Tibial nerve (tissue), 4 donors: ENCODE data around the gene TMC7. TPM values are rescaled to one million over a fixed set of nuclear protein-coding genes. Genes with fewer than 3 reads are reported as not detected.
A peak's percentile ranks its signal among the peaks of the same experiment; 100 is the strongest.

ENCODE experiments used
- DNase-seq, 2 donors: peaks; one replicate each; pipeline ENCODE4 v3.0.0-alpha.2; 2019; ENCODE audit warnings: low spot score in 2 of 2
- H3K27ac ChIP-seq, 4 donors: fragments of 200-600 bp; sonication (generic) in 3 of 4; one replicate each; pipeline ENCODE4 v1.5.1; 2017 to 2019; ENCODE audit warnings: mild to moderate bottlenecking in 1 of 4
- H3K27me3 ChIP-seq, 2 donors: fragments of 200-600 bp; sonication (generic) in 1 of 2; one replicate each; pipeline versions ENCODE4 v1.5.1 to v1.6.0; 2017 to 2019
- H3K36me3 ChIP-seq, 3 donors: fragments of 200-600 bp; sonication (generic); one replicate each; pipeline ENCODE4 v1.5.1; 2018 to 2019
- H3K4me1 ChIP-seq, 4 donors: fragments of 200-600 bp; sonication (generic) in 3 of 4; one replicate each; pipeline ENCODE4 v1.5.1; 2017 to 2019
- H3K4me3 ChIP-seq, 4 donors: fragments of 200-600 bp; sonication (generic) in 3 of 4; one replicate each; pipeline ENCODE4 v1.5.1; 2017 to 2019; ENCODE audit warnings: mild to moderate bottlenecking in 1 of 4, moderate library complexity in 1 of 4
- H3K9me3 ChIP-seq, 4 donors: fragments of 200-600 bp; sonication (generic) in 3 of 4; one replicate each; pipeline ENCODE4 v1.5.1; 2017 to 2019
- CTCF ChIP-seq, 5 experiments: fragments of 200-600 bp in 3 of 5; fragments of 450-650 bp in 2 of 5; sonication (generic) in 3 of 5; IDR thresholded peaks; one replicate each; pipeline ENCODE4 v1.5.1; 2016 to 2019; ENCODE audit warnings: antibody characterized with exemption in 5 of 5, mild to moderate bottlenecking in 3 of 5, moderate library complexity in 2 of 5
- EP300 ChIP-seq, 2 donors: sonication (generic); formaldehyde crosslinking; IDR thresholded peaks; one replicate each; pipeline ENCODE4 v1.6.1; 2017; ENCODE audit warnings: antibody characterized with exemption in 2 of 2, mild to moderate bottlenecking in 1 of 2
- POLR2A ChIP-seq, 2 donors: fragments of 450-650 bp; IDR thresholded peaks; one replicate each; pipeline ENCODE4 v1.6.1; 2017; ENCODE audit warnings: antibody characterized with exemption in 2 of 2, mild to moderate bottlenecking in 2 of 2, moderate library complexity in 2 of 2
- WGBS, 2 donors: methylation state at CpG; one replicate each; pipeline ENCODE4 v1.1.5; 2018; 5-methylcytosine and 5-hydroxymethylcytosine counted together
- total RNA-seq, 4 donors: library from RNA; depleted of rRNA; stranded (reverse); fragments of >200 nt; gene quantifications; one replicate each; pipeline ENCODE4 v1.1.0, GENCODE V29; 2016

Gene TMC7
- 1 to 10 TPM; 3.3 to 8.1 (median 4.5) TPM for total RNA-seq

DNA sequence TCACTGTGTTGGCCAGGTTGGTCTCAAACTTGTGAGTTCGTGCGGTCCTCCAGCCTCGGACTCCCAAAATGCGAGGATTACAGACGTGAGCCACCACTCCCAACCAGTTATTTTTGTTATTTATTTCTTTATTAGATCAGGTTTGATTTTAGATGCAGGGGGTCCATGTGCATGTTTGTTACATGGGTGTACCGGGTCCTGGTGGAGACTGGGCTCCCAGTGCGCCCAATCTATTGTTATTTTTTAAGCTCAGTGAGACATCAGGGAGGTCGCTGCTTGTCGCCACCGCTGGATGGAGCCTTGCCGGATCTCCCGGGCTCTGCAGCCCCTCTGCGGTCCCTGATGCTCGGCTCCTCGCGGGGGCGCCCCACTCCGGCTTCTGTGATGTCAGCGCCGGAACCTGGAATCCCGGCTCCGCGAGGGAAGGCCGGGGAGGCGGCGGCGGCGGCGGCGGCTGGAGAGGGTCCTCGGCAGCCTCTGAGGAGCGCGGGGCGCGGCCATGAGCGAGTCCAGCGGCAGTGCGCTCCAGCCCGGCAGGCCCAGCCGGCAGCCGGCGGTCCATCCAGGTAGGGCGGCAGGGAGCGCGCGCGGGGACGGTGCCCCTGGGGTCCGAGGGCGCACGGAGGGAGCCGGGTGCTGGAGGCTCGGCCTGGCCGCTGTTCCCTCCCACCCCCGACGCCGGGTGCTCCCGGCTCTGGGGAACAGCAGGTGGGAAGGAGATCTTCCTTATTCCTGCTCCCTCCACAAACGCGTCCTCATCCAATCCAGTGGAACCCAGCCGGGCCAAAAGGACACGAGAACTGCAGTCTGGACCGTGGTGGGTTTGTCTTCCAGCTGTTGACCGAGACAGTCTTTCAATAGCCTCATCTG is at the start of gene TMC7:
TMC7 (plus strand) TSS at position 370 of the 870 bp plus-strand sequence; CDS start at position 500, 130 bp downstream.
- Histone ChIP-seq H3K4me3 (peak within 1 kb of the TSS; percentile 40 to 65 (median 56)), H3K4me1 (peaks cover 0 to 7% (median 2%) of the 10 kb centered on the region in 4 donors), H3K27ac (peak within 1 kb of the TSS; percentile 79 to 92 (median 84)), H3K36me3 (no peaks in the 10 kb centered on the region), H3K27me3 (peaks cover 0 to 8% of the 10 kb centered on the region in 2 donors), H3K9me3 (no peaks in the 10 kb centered on the region)
- 6 to 16% methylated on average over 32 to 58 of the region's 64 CpGs for WGBS, 2 donors
- TF ChIP-seq POLR2A (IDR thresholded peaks at IDR 0.05) (peak in 1 of 2 donors; percentile 13), EP300 (IDR thresholded peaks at IDR 0.05) (peak in 1 of 2 donors; percentile 43), CTCF (IDR thresholded peaks at IDR 0.05) (peak; percentile 49 to 84 (median 80))
- DNase-seq: peak; percentile 32 to 39

- H3K36me3 ChIP-seq: no peaks in the 10 kb centered on the region
- peaks cover 0 to 7% (median 6%) of the 10 kb centered on the region in 4 donors for H3K4me1 ChIP-seq
- WGBS, 2 donors: 81 to 83% methylated on average over 7 of the region's 7 CpGs
- DNase-seq: no peak
- no peak for TF ChIP-seq CTCF (IDR thresholded peaks at IDR 0.05)
- TF ChIP-seq POLR2A (IDR thresholded peaks at IDR 0.05): no peak
- TF ChIP-seq EP300 (IDR thresholded peaks at IDR 0.05): no peak
- H3K27me3 ChIP-seq: no peaks in the 10 kb centered on the region
- no peaks in the 10 kb centered on the region for H3K9me3 ChIP-seq
- H3K27ac ChIP-seq: no peak overlapping the region
- H3K4me3 ChIP-seq: no peak overlapping the region
These were observed 46.9 kb upstream of the TMC7 start for GRCh38 chr16:18936727-18937340.

DNA sequence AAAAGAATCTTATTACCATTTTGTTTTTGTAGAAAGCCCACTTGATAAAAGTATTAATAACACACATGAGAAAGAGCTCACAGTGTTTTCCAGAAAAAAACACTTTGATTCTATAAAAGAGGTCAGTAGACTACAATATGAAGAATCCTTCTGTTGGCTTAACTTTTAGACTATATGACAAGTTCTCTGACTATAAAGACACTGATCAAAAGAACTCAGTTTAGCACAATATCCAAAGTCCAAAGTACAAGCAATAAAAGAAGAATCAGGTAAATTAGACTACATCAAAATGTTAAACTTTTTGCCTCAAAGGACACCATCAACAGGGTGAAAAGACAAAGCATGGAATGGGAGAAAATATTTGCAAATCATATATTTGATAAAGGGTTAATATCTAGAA is 46.3 kb upstream of the TMC7 start:
- Histone ChIP-seq H3K27ac (no peak overlapping the region), H3K9me3 (no peaks in the 10 kb centered on the region), H3K4me3 (no peak overlapping the region), H3K27me3 (no peaks in the 10 kb centered on the region), H3K4me1 (peaks cover 0 to 6% (median 5%) of the 10 kb centered on the region in 4 donors), H3K36me3 (no peaks in the 10 kb centered on the region)
- TF ChIP-seq CTCF (IDR thresholded peaks at IDR 0.05) (no peak), POLR2A (IDR thresholded peaks at IDR 0.05) (no peak), EP300 (IDR thresholded peaks at IDR 0.05) (no peak)
- DNase-seq: no peak

DNA sequence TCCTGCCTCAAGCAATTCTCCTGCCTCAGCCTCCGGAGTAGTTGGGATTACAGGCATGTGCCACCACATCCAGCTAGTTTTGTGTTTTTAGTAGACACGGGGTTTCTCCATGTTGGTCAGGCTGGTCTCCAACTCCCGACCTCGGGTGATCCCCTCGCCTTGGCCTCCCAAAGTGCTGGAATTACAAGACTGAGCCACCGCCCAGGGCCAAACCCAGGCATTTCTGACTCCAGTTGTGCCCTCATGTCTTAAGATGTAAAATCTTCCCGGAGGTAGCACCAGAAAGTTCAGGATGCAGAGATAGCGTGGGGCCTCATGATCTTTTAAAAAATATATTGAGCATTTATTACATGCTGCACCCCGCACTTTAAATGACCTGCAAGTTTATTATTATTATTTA is 44.7 kb upstream of the TMC7 start:
- Histone ChIP-seq H3K27me3 (no peaks in the 10 kb centered on the region), H3K27ac (no peak overlapping the region), H3K36me3 (no peaks in the 10 kb centered on the region), H3K4me1 (no peaks in the 10 kb centered on the region), H3K9me3 (no peaks in the 10 kb centered on the region), H3K4me3 (no peak overlapping the region)
- DNase-seq: no peak
- no peak for TF ChIP-seq POLR2A (IDR thresholded peaks at IDR 0.05)
- TF ChIP-seq EP300 (IDR thresholded peaks at IDR 0.05): no peak
- no peak for TF ChIP-seq CTCF (IDR thresholded peaks at IDR 0.05)
- 94 to 96% methylated on average over 9 of the region's 9 CpGs for WGBS, 2 donors

GRCh38 chr16:18941471-18941870 is 42.3 kb upstream of the TMC7 start:
- TF ChIP-seq EP300 (IDR thresholded peaks at IDR 0.05): no peak
- no peak for TF ChIP-seq CTCF (IDR thresholded peaks at IDR 0.05)
- no peak for TF ChIP-seq POLR2A (IDR thresholded peaks at IDR 0.05)
- no peak for DNase-seq

More at GRCh38 chr16:18941471-18941870, 42.3 kb upstream of the TMC7 start:
- Histone ChIP-seq H3K9me3 (no peaks in the 10 kb centered on the region), H3K27ac (no peak overlapping the region), H3K4me3 (no peak overlapping the region), H3K4me1 (peaks cover 0 to 3% (median 0%) of the 10 kb centered on the region in 4 donors), H3K27me3 (no peaks in the 10 kb centered on the region), H3K36me3 (no peaks in the 10 kb centered on the region)
